Endodermal cell (in vitro differentiated cells): ENCODE measurements around the gene ACTL7B. TPM values are rescaled to one million over a fixed set of nuclear protein-coding genes. Genes with fewer than 3 reads are reported as not detected.

Source experiments
- DNase-seq: peaks from one replicate; pipeline ENCODE4 v3.0.0-alpha.2; 2017
- H3K27ac ChIP-seq: 2 replicates; pipeline ENCODE4 v1.5.1; 2013; ENCODE audit warnings: mild to moderate bottlenecking, low read depth, low read length, moderate library complexity
- H3K27me3 ChIP-seq: 2 replicates; pipeline ENCODE4 v1.6.1; 2013; ENCODE audit warnings: mild to moderate bottlenecking, low read length, moderate library complexity; ENCODE audit not compliant: insufficient read depth, control insufficient read depth, poor library complexity, severe bottlenecking
- H3K36me3 ChIP-seq: 2 replicates; pipeline ENCODE4 v1.7.0; 2013; ENCODE audit warnings: mild to moderate bottlenecking, low read length, moderate library complexity; ENCODE audit not compliant: control insufficient read depth, insufficient read depth
- H3K4me1 ChIP-seq: one replicate; pipeline ENCODE4 v1.7.0; 2013; ENCODE audit warnings: low read length; ENCODE audit not compliant: control insufficient read depth, insufficient read depth
- H3K4me3 ChIP-seq: 2 replicates; pipeline ENCODE4 v1.5.1; 2013; ENCODE audit warnings: mild to moderate bottlenecking, low read length, moderate library complexity
- H3K9ac ChIP-seq: 2 replicates; pipeline ENCODE4 v1.6.1; 2013; ENCODE audit warnings: mild to moderate bottlenecking, low read length, moderate library complexity; ENCODE audit not compliant: poor library complexity, severe bottlenecking; ENCODE audit errors: extremely low read depth
- H3K9me3 ChIP-seq: 2 replicates; pipeline ENCODE4 v1.6.1; 2013; ENCODE audit warnings: mild to moderate bottlenecking, low read length, moderate library complexity; ENCODE audit not compliant: control insufficient read depth
- H3K27ac Mint-ChIP-seq: 2 replicates; pipeline ENCODE4 v1.8.0; 2020; ENCODE audit warnings: mixed read lengths
- H3K27me3 Mint-ChIP-seq: 2 replicates; pipeline ENCODE4 v1.8.0; 2021; ENCODE audit warnings: mild to moderate bottlenecking, mixed read lengths; ENCODE audit not compliant: insufficient read depth
- H3K36me3 Mint-ChIP-seq: 2 replicates; pipeline ENCODE4 v1.8.0; 2020; ENCODE audit warnings: low read depth, mixed read lengths
- H3K4me1 Mint-ChIP-seq: 2 replicates; pipeline ENCODE4 v1.8.0; 2020; ENCODE audit warnings: mixed read lengths
- H3K4me3 Mint-ChIP-seq: 2 replicates; pipeline ENCODE4 v1.8.0; 2020; ENCODE audit warnings: mild to moderate bottlenecking, moderate library complexity, mixed read lengths
- H3K9me3 Mint-ChIP-seq: 2 replicates; pipeline ENCODE4 v1.8.0; 2020; ENCODE audit warnings: mild to moderate bottlenecking, mixed read lengths
- CTCF ChIP-seq: fragments of 200-600 bp; sonication (generic); conservative IDR thresholded peaks from 2 replicates; pipeline ENCODE4 v1.5.0; 2021; ENCODE audit warnings: antibody characterized with exemption, mild to moderate bottlenecking
- WGBS, 2 experiments: methylation state at CpG; one replicate each; pipeline versions ENCODE4 v1.1.5 to v1.1.7; 2013; ENCODE audit warnings: missing lambda C conversion rate in 2 of 2, mixed read lengths in 1 of 2; ENCODE audit not compliant: insufficient coverage in 1 of 2, insufficient read length in 1 of 2; 5-methylcytosine and 5-hydroxymethylcytosine counted together
- total RNA-seq, 2 donors: library from RNA; stranded (reverse); fragmentation: NEBNext Ultra II Directional in 1 of 2; extraction: Animal tissue kit (Norgen Biotek cat#: 25700) in 1 of 2; gene quantifications; 2 replicates in 1 of 2; 3 replicates in 1 of 2; pipeline ENCODE4 v1.2.1, GENCODE V29; 2021

ACTL7B gene
- total RNA-seq, 2 donors from 2014 or later, result not detected

GRCh38 chr9:108865037-108865436 is 9.3 kb upstream of the ACTL7B start:
- no peaks in the 10 kb centered on the region for H3K27me3 ChIP-seq
- no peak overlapping the region for H3K27ac ChIP-seq
- WGBS, 2 experiments, result 77 to 95% methylated on average over 3 to 4 of the region's 4 CpGs
- DNase-seq, result no peak
- H3K36me3 ChIP-seq, result peaks cover 20% of the 10 kb centered on the region
- H3K4me3 ChIP-seq, result no peak overlapping the region
- Mint-ChIP-seq H3K27me3 (no peaks in the 10 kb centered on the region), H3K4me1 (no peaks in the 10 kb centered on the region), H3K9me3 (no peaks in the 10 kb centered on the region), H3K4me3 (no peak overlapping the region), H3K36me3 (peaks cover 15% of the 10 kb centered on the region), H3K27ac (no peak overlapping the region)
- no peaks in the 10 kb centered on the region for H3K4me1 ChIP-seq
- no peaks in the 10 kb centered on the region for H3K9me3 ChIP-seq
- no peak overlapping the region for H3K9ac ChIP-seq
- TF ChIP-seq CTCF, result no peak

GRCh38 chr9:108864446-108864845 is 8.7 kb upstream of the ACTL7B start:
- Histone ChIP-seq H3K36me3 (peaks cover 20% of the 10 kb centered on the region), H3K27me3 (no peaks in the 10 kb centered on the region), H3K9ac (no peak overlapping the region), H3K4me3 (no peak overlapping the region), H3K4me1 (no peaks in the 10 kb centered on the region), H3K9me3 (no peaks in the 10 kb centered on the region), H3K27ac (no peak overlapping the region)
- Mint-ChIP-seq H3K27me3 (no peaks in the 10 kb centered on the region), H3K4me3 (no peak overlapping the region), H3K4me1 (no peaks in the 10 kb centered on the region), H3K9me3 (no peaks in the 10 kb centered on the region), H3K27ac (no peak overlapping the region), H3K36me3 (peaks cover 15% of the 10 kb centered on the region)
- DNase-seq, result no peak
- TF ChIP-seq CTCF, result peak; percentile 53
- 78 to 88% methylated on average over 2 to 3 of the region's 3 CpGs for WGBS, 2 experiments

GRCh38 chr9:108863891-108864290 is 8.1 kb upstream of the ACTL7B start:
- Mint-ChIP-seq H3K36me3 (peaks cover 15% of the 10 kb centered on the region), H3K4me1 (no peaks in the 10 kb centered on the region), H3K9me3 (no peaks in the 10 kb centered on the region), H3K27me3 (no peaks in the 10 kb centered on the region), H3K27ac (no peak overlapping the region), H3K4me3 (no peak overlapping the region)
- no peak for TF ChIP-seq CTCF
- Histone ChIP-seq H3K4me3 (no peak overlapping the region), H3K27me3 (no peaks in the 10 kb centered on the region), H3K9ac (no peak overlapping the region), H3K4me1 (no peaks in the 10 kb centered on the region), H3K27ac (no peak overlapping the region), H3K9me3 (no peaks in the 10 kb centered on the region), H3K36me3 (peaks cover 15% of the 10 kb centered on the region)
- no peak for DNase-seq
- 89 to 95% methylated on average over 1 to 3 of the region's 3 CpGs for WGBS, 2 experiments
